KG1 (cell line): ENCODE results near the gene FBXL12.
"Not testable (repeated sequence)": the region's sequence is repeated elsewhere in the genome, so short reads cannot be mapped to it uniquely, and the experiment has no call there.

Experiments
- DNase-seq: peaks from one replicate; lab custom pipeline; 2025; lab: John Stamatoyannopoulos, UW

The FBXL12 gene, protein sequence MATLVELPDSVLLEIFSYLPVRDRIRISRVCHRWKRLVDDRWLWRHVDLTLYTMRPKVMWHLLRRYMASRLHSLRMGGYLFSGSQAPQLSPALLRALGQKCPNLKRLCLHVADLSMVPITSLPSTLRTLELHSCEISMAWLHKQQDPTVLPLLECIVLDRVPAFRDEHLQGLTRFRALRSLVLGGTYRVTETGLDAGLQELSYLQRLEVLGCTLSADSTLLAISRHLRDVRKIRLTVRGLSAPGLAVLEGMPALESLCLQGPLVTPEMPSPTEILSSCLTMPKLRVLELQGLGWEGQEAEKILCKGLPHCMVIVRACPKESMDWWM

DNA sequence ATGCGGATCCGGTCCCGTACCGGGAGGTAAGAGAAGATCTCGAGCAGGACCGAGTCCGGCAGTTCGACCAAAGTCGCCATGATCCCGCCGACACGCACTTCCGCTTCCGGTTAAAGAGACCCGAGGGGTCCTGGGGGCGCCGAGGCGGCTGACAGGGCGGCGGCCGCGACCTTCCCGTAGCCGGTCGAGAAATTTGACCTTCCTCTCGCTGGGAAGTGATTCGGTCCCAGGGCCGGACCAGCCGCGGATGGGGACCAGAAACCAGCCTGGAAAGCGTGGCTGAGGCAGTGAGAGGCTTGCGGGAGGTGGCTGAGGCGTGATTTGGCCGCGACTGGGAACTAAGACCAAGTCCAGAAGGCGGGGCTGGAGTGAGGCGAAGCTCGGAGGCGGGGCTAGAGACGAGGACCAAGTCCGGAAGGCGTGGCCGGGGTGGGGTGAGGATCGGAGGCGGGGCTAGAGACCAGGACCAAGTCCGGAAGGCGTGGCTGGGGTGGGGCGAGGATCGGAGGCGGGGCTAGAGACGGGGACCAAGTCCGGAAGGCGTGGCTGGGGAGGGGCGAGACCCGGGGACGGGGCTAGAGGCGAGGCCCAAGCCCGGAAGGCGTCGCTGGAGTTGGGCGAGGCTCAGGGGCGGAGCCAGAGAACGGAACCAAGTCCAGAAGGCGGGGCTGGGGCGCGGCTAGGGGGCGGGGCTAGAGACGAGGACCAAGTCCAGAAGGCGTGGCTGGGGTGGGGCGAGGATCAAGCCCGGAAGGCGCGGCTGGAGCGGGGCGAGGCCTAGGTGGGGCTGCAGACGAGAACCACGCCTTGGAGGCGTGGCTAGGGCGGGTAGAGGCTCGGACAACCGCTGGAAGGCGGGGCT is at the start of gene FBXL12:
Gene FBXL12, minus strand, starts transcription at position 346 of the 862 bp plus-strand sequence. Its CDS starts 266 bp downstream, at position 80.
- DNase-seq, result peak; percentile 99

DNA sequence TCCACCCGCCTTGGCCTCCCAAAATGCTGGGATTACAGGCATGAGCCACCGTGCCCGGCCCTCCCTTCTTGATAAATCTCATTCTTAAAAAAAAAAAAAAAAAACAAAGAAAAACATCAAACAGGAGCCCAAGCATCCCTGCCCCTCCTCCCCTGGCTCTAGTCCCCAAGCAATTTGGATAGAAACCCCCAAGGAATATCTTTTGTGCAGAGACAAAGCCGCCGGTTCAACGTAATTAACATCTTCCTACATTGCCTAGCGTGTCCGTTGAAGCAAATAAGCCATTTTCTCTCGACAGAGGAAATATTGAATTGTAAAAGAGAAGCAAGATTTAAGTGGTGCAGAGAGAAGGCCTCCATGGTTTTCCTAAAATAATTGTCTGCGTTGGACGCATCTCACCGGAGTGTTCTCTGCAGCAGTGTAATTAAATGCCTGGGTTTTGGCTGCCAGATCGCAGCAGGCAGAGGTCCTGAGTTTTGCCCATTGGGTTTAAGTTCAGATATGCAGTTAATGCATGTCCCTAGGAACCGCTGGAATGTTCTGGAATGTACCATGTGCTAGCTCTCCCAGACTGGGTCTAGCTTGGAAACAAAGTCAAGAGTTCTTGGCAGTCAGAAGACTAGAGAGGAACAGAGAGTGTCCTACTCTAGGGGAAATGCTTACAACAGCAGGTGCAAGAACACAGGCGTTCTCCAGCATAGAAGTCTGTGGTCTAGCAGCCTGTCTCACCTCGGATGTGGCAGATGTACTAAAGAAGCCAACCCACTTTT is 47.0 kb upstream of the FBXL12 start:
- DNase-seq, result no peak

DNA sequence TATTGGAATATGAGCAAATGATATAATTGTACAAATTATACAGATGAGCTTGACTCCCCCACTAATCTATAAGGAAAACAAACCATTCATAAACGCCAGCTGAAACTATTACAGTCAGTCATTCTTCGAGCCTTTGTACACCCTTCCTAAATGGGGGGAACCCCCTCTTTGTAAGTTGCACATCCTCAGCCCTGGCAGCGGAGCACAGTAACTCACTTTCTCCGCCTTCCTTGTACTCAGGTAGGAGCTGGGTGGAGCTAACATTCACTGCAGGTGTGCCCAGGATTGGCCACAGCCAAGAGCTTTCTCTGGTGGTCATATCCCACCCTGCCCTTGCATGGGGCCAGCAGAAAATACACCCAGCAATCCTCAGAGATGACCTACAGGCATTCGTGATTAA is 44.9 kb upstream of the FBXL12 start:
- DNase-seq, result no peak

DNA sequence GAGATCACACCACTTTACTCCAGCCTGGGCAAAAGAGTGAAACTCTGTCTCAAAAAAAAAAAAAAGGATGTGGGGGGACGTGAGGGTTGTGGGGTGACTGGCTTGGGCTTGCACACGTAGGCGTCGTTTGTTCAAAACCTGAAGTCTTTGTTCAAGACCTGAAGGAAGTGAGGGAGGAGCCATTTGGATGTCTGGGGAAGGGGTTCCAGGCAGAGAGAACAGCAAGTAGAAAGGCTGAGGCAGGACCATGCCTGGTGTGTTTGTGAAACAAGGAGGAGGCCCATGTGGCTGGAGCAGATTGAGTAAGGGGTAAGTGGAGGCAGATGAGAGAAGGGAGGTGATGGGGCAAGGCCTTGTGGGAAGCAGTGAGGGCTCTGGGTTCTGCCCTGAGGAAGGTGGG is 44.1 kb upstream of the FBXL12 start:
- DNase-seq, result no peak

DNA sequence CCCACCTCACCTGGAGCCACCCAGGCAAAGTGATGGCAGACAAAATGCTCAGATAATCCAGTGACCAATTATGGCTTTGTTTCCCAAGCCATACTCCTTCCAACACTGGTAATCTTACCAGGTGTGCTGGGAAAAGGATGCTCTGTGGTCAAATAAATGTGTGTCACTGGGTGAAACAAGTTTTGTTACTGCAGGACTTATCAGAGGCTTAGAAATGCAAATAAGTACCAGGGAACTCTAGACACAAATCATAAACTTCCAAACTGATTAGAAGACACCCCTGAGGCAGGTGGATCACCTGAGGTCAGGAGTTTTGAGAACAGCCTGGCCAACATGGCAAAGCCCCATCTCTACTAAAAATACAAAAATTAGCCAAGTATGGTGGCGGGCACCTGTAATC is 42.6 kb upstream of the FBXL12 start:
- DNase-seq, result no peak

DNA sequence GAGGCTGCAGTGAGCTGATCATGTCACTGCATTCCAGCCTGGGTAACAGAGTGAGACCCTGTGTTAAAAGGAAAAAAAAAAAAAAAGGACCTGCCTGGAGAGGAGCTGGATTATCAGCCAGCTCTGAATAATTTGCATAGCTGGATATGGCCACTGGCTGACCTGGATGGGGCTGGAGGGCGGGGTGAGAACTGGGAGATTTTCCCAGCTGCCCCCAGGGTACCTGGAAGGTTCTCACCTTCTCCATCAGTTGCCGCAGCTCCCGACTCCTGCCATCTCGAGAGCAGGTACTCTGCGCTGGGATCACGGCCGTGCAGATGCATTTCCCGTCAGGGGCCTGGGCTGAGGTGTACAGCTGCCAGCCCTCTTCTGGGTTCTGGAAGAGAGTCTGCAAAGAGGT is 41.5 kb upstream of the FBXL12 start:
- no peak for DNase-seq

DNA sequence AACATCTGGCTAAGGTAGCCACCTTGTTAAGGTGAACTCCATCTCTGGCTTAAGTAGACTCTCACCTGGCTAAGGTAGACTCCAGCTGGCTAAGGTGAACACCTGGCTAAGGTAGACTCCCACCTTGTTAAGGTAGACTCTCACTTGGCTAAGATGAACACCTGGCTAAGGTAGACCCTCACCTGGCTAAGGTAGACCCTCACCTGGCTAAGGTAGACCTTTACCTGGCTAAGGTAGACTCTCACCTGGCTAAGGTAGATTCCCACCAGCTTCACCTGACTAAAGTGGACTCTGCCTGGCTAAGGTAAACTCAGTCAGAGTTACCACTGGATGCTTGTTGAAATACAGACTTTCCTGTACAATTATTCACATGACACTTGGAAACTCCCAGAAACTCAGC is 39.9 kb upstream of the FBXL12 start:
- no peak for DNase-seq

DNA sequence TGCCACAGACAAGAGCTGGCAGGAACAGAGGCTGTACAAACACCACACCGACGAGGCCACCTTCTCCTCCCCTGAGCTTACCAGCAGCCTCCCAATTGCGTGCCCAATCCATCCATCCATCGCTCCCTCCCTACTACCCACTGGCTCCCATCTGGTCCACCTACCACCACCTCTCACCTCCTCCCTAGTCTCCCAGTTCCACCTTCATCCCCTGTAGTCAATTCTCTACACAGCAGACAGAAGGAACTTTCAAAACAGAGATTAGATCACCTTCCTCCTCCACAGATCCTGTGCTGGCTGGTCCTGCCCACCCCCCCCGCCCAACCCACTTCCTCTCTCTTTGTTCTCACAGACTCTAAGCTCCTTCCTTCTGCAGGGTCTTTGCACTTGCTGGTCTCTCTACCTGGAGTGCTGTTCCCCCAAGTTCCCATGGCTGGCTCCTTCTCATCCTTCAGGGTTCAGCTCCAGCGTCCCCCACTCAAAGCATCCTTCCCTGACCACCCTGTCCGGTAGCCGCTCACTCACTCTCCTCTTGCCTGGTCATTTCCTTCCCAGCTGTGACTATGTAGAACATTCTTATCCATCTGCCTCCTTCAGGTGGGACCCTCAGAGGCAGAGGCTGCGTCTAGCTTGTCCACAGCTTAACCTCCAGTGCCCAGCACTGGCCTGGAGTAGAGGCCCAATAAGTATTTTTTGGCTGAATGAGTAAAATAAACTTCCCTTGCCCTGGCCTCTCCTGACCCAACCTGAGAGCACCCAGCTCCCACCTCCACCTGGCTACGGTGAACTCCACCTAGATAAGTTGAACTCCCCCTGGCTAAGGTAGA is 39.3 kb upstream of the FBXL12 start:
- no peak for DNase-seq

DNA sequence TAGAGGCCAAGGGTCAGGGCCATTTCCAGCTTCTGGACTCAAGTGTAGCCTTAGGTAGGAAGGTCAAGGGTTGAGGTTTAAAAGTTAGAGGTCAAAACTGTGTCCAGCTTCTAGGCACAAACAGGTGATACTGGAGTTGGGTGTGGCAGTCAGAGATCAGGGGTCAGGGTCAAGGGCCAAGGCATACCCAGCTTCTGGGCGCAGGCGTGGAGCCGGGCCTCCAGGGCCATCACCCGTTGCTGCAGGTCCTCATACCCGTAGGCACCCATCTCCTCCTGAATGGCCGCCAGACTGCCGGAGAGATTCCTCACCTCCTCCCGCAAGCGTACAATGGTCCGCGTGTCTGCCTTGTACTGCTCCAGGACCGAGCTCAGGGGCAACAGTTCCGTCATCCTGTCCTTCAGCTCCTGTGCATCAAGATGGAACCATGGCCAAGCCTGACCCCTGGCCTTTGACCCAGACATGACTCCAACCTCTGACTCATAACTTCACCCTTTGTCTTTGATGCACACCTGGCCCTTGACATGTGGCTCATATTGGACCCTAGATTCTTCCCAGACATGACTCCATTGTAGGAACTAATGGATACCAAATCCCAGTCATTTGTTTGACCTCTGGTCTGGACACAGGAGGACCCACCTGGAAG is 38.3 kb upstream of the FBXL12 start:
- no peak for DNase-seq

DNA sequence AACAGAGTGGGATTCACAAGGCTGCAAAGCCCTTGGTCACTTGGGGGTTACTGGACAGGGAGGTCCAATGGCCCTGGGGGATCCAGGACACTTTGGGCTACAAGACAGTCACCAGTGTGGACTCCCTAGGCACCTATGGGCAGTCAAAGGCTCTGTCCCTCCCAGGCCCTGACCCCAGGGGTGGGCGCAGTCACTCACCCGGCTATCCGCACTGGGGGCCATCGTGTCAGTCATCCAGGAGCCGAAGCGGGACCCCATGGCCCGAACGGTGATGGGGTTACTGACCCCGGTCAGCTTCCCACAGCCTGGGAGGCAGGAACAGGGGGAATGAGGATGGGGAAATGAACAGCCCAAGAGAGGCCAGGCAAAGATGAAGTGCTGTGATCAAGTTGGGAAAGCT is 37.7 kb upstream of the FBXL12 start:
- DNase-seq, result no peak

DNA sequence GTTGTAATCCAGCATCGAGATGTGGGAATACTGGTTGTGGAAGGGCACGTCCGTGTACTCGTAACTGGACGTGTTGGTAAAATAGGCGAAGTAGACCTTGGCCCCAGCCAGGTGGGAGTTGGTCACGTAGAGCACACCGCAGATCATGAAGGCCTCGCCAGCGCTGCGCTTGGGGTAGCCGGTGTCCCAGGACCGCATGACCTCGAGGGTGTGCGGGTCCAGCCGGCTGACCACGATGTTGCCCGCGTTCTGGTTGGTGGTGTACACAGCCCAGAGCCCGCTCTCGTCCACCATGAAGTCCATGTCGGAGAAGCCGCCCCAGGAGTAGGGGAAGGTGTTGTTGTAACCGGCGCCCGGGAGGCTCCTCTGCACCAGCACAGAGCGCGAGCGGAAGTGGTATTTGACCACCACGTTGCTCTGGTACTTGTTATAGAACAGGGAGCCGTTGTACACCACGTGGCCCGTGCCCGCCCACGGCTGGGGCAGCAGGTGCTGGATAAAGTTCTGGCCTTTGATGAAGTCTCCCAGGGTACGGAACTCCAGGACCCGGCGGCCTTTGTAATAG is 35.5 kb upstream of the FBXL12 start:
- DNase-seq, result no peak

DNA sequence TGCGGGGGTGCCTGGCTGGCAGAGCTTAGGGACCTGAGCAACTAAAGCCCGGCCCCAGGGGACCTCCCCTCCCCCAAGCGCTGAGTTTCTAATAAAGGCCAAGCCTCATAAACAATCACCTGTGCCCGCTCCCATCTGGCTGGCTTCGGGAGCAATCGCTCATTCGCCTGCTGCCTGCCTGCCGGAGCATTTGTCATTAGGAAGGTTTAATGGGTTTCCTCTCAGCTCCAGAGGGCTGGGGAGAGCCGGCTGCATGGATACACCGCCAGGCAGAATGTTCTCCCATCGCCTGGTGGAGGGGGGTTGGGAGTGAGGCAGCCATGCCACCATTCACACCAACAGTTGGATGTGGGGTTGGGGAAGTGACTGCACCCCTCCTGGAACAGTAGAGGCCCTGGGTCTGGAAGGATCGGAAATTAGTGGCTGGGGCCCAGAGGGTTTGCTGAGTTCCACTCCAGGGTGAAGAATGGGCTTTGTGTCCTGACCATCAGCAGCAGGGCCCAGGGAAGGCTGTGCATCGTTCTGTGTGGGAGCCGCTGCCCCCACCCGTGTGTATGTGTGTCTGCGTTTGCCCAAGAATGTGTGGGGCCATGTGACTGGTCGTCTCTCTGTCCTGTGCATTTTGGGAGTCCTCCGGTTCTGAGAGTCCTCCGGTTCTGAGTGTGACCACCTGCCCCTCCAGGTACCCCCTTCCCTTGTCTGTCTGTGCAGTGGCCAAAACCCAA is 31.5 kb upstream of the FBXL12 start:
- no peak for DNase-seq

DNA sequence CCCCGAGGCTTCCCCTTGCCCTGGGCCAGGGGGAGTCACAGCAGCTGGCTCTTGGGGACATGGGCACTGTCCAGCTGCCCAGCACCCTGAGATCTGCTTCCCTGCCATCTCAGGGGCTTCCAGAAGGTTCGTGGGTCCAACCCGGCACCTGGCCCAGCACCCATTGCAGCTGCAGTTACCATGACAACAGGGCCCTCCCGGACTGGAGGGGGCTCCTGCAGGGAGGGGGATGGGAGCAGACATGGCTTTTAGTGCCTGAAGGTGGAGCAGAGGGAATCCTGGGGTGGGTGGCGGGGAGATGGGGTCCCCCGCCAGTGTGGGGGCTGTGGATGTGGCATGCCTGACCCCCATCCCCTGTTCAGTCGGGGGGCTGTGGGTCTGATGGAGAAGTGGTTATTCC is 30.9 kb upstream of the FBXL12 start:
- no peak for DNase-seq

DNA sequence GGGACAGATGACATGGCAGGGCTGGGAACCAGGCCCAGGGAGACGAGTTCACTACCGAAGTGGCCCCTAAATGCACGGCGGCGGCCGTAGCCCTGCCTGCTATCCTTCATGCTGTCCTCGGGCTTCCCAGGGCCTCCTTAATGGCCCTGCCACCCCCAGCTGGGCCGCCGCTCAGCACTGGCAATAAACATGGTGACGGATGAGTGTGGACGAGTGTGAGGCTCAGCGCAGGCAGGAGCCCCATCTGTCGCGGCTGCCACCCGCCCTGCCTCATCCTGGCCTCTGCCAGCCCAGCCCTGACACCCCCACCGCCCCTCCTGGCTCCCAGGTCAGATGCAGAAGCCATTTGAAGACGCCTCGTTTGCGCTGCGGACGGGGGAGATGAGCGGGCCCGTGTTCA is 29.9 kb upstream of the FBXL12 start:
- no peak for DNase-seq

DNA sequence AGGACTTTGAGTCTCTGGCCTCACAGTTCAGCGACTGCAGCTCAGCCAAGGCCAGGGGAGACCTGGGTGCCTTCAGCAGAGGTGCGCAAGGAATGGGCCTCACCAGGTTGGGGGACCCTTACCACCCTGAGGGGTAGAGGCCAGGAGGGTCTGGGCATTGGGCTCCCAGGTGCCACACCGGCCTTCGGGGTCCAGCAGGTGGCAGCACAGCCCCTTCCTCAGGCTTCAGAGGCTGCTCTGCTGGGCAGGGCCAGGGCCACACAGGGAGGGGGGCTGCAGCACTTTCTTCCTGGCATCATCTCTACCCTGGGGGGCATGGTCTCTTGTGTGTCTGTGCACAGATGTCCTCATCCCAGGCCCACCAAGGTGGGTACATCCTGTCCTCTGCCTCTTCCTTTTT is 29.2 kb upstream of the FBXL12 start:
- no peak for DNase-seq

DNA sequence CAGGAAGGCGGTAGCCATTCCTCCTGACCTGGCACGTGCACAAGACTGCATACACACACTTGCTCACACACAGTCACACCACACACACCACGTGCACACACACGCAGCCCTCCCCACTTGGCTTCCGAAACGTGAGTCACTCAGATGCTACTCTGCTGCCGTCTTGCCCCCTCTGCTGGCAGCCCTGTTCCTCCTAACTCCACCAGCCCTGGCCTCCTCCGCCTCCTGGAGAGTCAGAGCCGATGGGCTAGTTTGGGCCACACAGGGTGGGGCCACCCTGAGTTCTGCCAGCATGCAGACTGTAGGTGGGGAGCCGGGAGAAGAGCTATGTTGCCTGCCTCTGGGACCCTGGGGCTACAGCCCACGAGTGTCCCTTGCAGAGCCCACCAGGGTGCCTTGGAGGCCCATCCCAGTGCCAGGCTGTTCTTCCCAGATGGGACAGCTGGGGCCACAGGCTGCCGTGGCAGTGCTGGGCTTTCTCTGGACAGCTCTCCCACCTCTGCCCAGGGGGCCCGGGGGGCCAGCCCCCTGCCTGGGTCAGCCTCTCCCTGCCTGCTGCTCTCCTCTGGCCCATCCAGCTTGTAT is 28.3 kb upstream of the FBXL12 start:
- no peak for DNase-seq

DNA sequence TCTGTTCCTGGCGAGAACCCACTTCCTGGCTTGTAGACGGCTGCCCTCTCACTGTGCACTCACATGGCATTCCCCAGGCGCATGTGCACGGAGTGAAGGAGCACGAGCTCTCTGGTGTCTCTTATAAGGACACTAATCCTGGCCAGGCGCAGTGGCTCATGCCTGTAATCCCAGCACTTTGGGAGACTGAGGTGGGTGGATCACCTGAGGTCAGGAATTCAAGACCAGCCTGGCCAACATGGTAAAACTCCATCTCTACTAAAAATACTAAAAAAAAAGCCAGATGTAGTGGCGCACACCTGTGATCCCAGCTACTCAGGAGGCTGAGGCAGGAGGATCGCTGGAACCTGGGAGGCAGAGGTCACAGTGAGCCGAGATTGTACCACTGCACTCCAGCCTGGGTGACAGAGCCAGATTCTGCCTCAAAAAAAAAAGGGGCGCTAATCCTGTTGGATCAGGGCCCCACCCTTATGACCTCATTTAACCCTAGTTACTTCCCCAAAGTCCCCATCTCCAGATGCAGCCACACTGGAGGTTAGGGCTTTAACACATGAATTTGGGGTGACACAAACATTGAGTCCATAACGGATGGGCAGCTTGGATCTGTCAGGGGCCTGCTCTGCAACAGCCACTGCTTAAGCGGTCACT is 24.9 kb upstream of the FBXL12 start:
- DNase-seq, result not testable (repeated sequence)

DNA sequence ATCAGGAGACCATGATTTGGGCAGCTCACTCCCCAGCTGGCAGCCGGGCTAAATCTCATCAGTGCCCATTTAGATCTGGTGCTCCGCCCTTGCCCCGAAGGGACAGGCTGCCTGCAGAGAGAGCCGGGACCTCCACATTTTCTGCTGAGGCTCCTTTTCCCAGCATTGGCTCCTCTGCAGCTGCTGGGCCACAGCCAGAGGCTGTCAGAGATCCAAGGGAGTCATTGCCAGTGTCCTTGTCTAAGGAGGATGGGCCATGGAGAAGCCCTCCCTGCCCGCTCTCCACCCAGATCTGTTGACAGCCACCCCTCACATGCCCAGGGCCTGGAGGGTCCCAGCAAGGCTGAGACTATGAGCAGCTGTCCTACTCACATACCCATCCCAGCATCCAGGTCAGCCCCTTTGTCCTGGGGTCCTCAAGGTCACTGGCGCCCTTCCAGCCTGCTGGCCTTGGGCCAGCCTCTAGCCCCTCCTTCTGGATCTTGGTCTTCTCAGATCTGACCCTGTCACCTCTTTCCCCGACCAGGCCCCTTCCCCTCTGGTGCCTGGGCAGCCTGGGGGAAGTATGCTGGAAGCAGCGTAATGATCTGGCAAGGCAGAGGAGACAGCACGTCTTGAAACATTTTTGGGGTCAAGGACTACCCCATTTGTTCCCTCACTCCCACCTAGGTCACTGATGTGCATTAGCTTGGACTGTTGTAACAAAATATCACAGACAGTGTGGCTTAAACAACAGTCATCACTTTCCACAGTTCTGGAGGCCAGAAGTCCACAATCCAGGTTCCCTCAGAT is 24.2 kb upstream of the FBXL12 start:
- DNase-seq, result no peak

DNA sequence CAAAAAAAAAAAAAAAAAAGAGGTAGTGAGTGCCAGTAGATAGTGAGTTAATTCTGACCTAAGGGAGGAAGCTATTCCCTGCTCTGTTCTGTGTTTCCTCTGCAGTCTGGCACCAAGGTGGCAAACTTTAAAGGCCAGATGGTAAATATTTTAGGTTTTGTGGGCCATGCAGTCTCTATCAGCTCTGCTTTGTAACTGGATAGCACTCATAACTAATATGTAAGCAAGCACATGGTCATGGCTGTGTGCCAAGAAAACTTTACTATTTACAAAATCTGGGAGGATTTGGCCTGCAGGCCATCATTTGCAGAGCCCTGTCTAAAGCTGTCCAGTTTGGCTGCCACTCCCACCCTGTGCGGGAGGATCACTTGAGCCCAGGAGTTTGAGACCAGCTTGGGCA is 20.5 kb upstream of the FBXL12 start:
- no peak for DNase-seq
